GM12878 (cell line): ENCODE measurements around the gene TAF10. TPM values are rescaled to one million over a fixed set of nuclear protein-coding genes. Genes with fewer than 3 reads are reported as not detected.

Source experiments
- ATF7 ChIP-seq: fragments of 450-650 bp; IDR thresholded peaks from 2 replicates; pipeline ENCODE4 v1.6.1; 2016; ENCODE audit warnings: low read depth, mild to moderate bottlenecking
- BACH1 ChIP-seq: fragments of 450-650 bp; IDR thresholded peaks from 2 replicates; pipeline ENCODE4 v1.6.1; 2017; ENCODE audit warnings: mild to moderate bottlenecking, borderline replicate concordance
- ESRRA ChIP-seq: IDR thresholded peaks from 2 replicates; pipeline ENCODE4 v1.6.1; 2012; ENCODE audit warnings: mild to moderate bottlenecking, low read length, improper control_type of control experiment
- IKZF1 ChIP-seq: fragments of 450-650 bp; conservative IDR thresholded peaks from 2 replicates; pipeline ENCODE4 v1.6.1; 2017; ENCODE audit warnings: antibody characterized with exemption, mild to moderate bottlenecking
- LARP7 ChIP-seq: fragments of 450-650 bp; IDR thresholded peaks from 2 replicates; pipeline ENCODE4 v1.6.1; 2017; ENCODE audit warnings: mild to moderate bottlenecking
- MEF2A ChIP-seq: IDR thresholded peaks from 2 replicates; pipeline ENCODE4 v1.6.1; 2011; ENCODE audit warnings: low read depth, mild to moderate bottlenecking, low read length, moderate library complexity; ENCODE audit not compliant: insufficient read depth
- NFIC ChIP-seq: IDR thresholded peaks from 2 replicates; pipeline ENCODE4 v1.6.1; 2012; ENCODE audit warnings: low read depth, mild to moderate bottlenecking, inconsistent platforms, low read length, moderate library complexity
- PAX5 ChIP-seq: IDR thresholded peaks from 2 replicates; pipeline ENCODE4 v1.6.1; 2011; ENCODE audit warnings: low read depth, low read length, borderline replicate concordance
- PAX8 ChIP-seq: fragments of 450-650 bp; IDR thresholded peaks from 2 replicates; pipeline ENCODE4 v1.6.1; 2017; ENCODE audit warnings: mild to moderate bottlenecking, moderate library complexity
- RB1 ChIP-seq: fragments of 450-650 bp; formaldehyde crosslinking; IDR thresholded peaks from 2 replicates; pipeline ENCODE4 v1.6.1; 2017; ENCODE audit warnings: mild to moderate bottlenecking, borderline replicate concordance
- RUNX3 ChIP-seq: IDR thresholded peaks from 2 replicates; pipeline ENCODE4 v1.6.1; 2012; ENCODE audit warnings: low read length, inconsistent platforms
- SIN3A ChIP-seq: IDR thresholded peaks from 2 replicates; pipeline ENCODE4 v1.6.1; 2012; ENCODE audit warnings: low read depth, low read length, improper control_type of control experiment
- SMAD1 ChIP-seq: fragments of 450-650 bp; IDR thresholded peaks from 2 replicates; pipeline ENCODE4 v1.6.1; 2018; ENCODE audit warnings: mild to moderate bottlenecking, low read depth; ENCODE audit not compliant: partially characterized antibody
- USF1 ChIP-seq: IDR thresholded peaks from 2 replicates; pipeline ENCODE4 v1.6.1; 2011; ENCODE audit warnings: borderline replicate concordance, low read depth, mild to moderate bottlenecking, moderate library complexity, mixed read lengths, low read length; ENCODE audit not compliant: insufficient read depth; ENCODE audit errors: extremely low read length
- WRNIP1 ChIP-seq: IDR thresholded peaks from 2 replicates; pipeline ENCODE4 v1.6.1; 2011; ENCODE audit warnings: low read depth, low read length, improper control_type of control experiment, borderline replicate concordance
- ZZZ3 ChIP-seq: IDR thresholded peaks from 2 replicates; pipeline ENCODE4 v1.6.1; 2011; ENCODE audit warnings: low read depth; ENCODE audit not compliant: control insufficient read depth, insufficient read length
- polyA plus RNA-seq, 11 experiments: library from polyadenylated mRNA; depleted of rRNA in 4 of 11; unstranded in 6 of 11; stranded (reverse) in 5 of 11; fragments of >200 nt; fragmentation: Nextera tagmentation in 4 of 11; fragmentation: Illumina TruSeq in 1 of 11; extraction: Ambion mirVana in 4 of 11; extraction: Trizol in 1 of 11; gene quantifications; 1 replicate in 1 of 11; 2 replicates in 10 of 11; pipeline versions ENCODE4 v1.2.1 to v1.2.3, GENCODE V29; 2011 to 2016; ENCODE audit warnings: inconsistent platforms in 2 of 11, missing spikeins in 2 of 11, low read depth in 1 of 11
- total RNA-seq, 4 experiments: library from RNA; depleted of rRNA in 3 of 4; stranded (reverse); fragments of >200 nt in 3 of 4; fragmentation: Illumina TruSeq in 1 of 4; extraction: Trizol in 1 of 4; gene quantifications; 2 replicates each; pipeline versions ENCODE4 v1.2.1 to v1.2.3, GENCODE V29; 2013 to 2021
- TF ChIP-seq, protein P1 (sequence below): fragments of 450-650 bp; IDR thresholded peaks from 2 replicates; pipeline ENCODE4 v1.6.1; 2017; ENCODE audit warnings: mild to moderate bottlenecking, moderate library complexity
- TF ChIP-seq, protein P2 (sequence below): IDR thresholded peaks from 2 replicates; pipeline ENCODE4 v1.6.1; 2012; ENCODE audit warnings: low read length, inconsistent platforms
- TF ChIP-seq, protein P3 (sequence below): fragments of 450-650 bp; IDR thresholded peaks from 2 replicates; pipeline ENCODE4 v1.6.1; 2017; ENCODE audit warnings: mild to moderate bottlenecking, low read depth, inconsistent platforms; ENCODE audit not compliant: poor library complexity, severe bottlenecking

The TAF10 gene
- total and polyA plus RNA-seq, 10 of the 15 experiments (the other 5 are each of a cell fraction or from before 2014, with no cell fraction given): 26.7 to 251 (median 149) TPM

- TF ChIP-seq, protein P1, sequence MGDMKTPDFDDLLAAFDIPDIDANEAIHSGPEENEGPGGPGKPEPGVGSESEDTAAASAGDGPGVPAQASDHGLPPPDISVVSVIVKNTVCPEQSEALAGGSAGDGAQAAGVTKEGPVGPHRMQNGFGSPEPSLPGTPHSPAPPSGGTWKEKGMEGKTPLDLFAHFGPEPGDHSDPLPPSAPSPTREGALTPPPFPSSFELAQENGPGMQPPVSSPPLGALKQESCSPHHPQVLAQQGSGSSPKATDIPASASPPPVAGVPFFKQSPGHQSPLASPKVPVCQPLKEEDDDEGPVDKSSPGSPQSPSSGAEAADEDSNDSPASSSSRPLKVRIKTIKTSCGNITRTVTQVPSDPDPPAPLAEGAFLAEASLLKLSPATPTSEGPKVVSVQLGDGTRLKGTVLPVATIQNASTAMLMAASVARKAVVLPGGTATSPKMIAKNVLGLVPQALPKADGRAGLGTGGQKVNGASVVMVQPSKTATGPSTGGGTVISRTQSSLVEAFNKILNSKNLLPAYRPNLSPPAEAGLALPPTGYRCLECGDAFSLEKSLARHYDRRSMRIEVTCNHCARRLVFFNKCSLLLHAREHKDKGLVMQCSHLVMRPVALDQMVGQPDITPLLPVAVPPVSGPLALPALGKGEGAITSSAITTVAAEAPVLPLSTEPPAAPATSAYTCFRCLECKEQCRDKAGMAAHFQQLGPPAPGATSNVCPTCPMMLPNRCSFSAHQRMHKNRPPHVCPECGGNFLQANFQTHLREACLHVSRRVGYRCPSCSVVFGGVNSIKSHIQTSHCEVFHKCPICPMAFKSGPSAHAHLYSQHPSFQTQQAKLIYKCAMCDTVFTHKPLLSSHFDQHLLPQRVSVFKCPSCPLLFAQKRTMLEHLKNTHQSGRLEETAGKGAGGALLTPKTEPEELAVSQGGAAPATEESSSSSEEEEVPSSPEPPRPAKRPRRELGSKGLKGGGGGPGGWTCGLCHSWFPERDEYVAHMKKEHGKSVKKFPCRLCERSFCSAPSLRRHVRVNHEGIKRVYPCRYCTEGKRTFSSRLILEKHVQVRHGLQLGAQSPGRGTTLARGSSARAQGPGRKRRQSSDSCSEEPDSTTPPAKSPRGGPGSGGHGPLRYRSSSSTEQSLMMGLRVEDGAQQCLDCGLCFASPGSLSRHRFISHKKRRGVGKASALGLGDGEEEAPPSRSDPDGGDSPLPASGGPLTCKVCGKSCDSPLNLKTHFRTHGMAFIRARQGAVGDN: no peak
- TF ChIP-seq PAX5 (no peak), MEF2A (no peak), SIN3A (0 out of 2 replicates have a peak, but pooled peaks have one; percentile 36), BACH1 (0 out of 2 replicates have a peak, but pooled peaks have one; percentile 28), LARP7 (no peak), WRNIP1 (no peak), SMAD1 (no peak), PAX8 (no peak), ESRRA (no peak), ZZZ3 (no peak), RB1 (no peak), USF1 (no peak), NFIC (no peak), IKZF1 (peak; percentile 4; the same call in 1 of the 2 replicates), ATF7 (no peak), RUNX3 (peak; percentile 69)
- TF ChIP-seq, protein P2, sequence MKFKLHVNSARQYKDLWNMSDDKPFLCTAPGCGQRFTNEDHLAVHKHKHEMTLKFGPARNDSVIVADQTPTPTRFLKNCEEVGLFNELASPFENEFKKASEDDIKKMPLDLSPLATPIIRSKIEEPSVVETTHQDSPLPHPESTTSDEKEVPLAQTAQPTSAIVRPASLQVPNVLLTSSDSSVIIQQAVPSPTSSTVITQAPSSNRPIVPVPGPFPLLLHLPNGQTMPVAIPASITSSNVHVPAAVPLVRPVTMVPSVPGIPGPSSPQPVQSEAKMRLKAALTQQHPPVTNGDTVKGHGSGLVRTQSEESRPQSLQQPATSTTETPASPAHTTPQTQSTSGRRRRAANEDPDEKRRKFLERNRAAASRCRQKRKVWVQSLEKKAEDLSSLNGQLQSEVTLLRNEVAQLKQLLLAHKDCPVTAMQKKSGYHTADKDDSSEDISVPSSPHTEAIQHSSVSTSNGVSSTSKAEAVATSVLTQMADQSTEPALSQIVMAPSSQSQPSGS: no peak
- TF ChIP-seq, protein P3, sequence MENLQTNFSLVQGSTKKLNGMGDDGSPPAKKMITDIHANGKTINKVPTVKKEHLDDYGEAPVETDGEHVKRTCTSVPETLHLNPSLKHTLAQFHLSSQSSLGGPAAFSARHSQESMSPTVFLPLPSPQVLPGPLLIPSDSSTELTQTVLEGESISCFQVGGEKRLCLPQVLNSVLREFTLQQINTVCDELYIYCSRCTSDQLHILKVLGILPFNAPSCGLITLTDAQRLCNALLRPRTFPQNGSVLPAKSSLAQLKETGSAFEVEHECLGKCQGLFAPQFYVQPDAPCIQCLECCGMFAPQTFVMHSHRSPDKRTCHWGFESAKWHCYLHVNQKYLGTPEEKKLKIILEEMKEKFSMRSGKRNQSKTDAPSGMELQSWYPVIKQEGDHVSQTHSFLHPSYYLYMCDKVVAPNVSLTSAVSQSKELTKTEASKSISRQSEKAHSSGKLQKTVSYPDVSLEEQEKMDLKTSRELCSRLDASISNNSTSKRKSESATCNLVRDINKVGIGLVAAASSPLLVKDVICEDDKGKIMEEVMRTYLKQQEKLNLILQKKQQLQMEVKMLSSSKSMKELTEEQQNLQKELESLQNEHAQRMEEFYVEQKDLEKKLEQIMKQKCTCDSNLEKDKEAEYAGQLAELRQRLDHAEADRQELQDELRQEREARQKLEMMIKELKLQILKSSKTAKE: no peak
Observed at GRCh38 chr11:6618117-6619003, 6.3 kb upstream of the TAF10 start (continued).
